NCI-H82 (cell line): ENCODE measurements around the gene FBXL14.
A peak's percentile ranks its signal among the peaks of the same experiment; 100 is the strongest.

ENCODE experiments used
- DNase-seq: peaks from one replicate; lab custom pipeline; 2025; lab: John Stamatoyannopoulos, UW

The FBXL14 gene

GRCh38 chr12:1593174-1594005 is 991 bp downstream of the FBXL14 start:
- peak; percentile 67 for DNase-seq

GRCh38 chr12:1592444-1593173 is 1.8 kb downstream of the FBXL14 start:
- peak; percentile 59 for DNase-seq

- no peak for DNase-seq
These were observed 2.8 kb downstream of the FBXL14 start for GRCh38 chr12:1591543-1591942.

GRCh38 chr12:1591034-1591433 is 3.3 kb downstream of the FBXL14 start:
- no peak for DNase-seq

- DNase-seq: no peak
These were observed 4.0 kb downstream of the FBXL14 start for GRCh38 chr12:1590221-1590979.

GRCh38 chr12:1588575-1588947 is 5.8 kb downstream of the FBXL14 start:
- no peak for DNase-seq

- DNase-seq: no peak
These were observed 6.3 kb downstream of the FBXL14 start for GRCh38 chr12:1587927-1588574.

- DNase-seq: no peak
These were observed 10.1 kb downstream of the FBXL14 start for GRCh38 chr12:1584326-1584725.

GRCh38 chr12:1583421-1584078 is 10.8 kb downstream of the FBXL14 start:
- peak; percentile 93 for DNase-seq

- DNase-seq: no peak
These were observed 11.7 kb downstream of the FBXL14 start for GRCh38 chr12:1582709-1583050.

GRCh38 chr12:1581973-1582708 is 12.2 kb downstream of the FBXL14 start:
- DNase-seq: no peak

- DNase-seq: peak; percentile 95
These were observed 13.9 kb downstream of the FBXL14 start for GRCh38 chr12:1580526-1580925.

GRCh38 chr12:1579651-1580435 is 14.5 kb downstream of the FBXL14 start:
- DNase-seq: peak; percentile 33

- DNase-seq: peak; percentile 41
These were observed 17.8 kb downstream of the FBXL14 start for GRCh38 chr12:1576410-1577241.

- no peak for DNase-seq
These were observed 18.7 kb downstream of the FBXL14 start for GRCh38 chr12:1575408-1576401.

GRCh38 chr12:1574865-1575259 is 19.5 kb downstream of the FBXL14 start:
- DNase-seq: no peak

GRCh38 chr12:1573960-1574864 is 20.2 kb downstream of the FBXL14 start:
- DNase-seq: no peak
